Measurements from ENCODE around the gene CERS4. TPM values are rescaled to one million over a fixed set of nuclear protein-coding genes. Genes with fewer than 3 reads are reported as not detected.

Gene CERS4
- polyA plus RNA-seq, 1 experiment, result 7.6 TPM

DNA sequence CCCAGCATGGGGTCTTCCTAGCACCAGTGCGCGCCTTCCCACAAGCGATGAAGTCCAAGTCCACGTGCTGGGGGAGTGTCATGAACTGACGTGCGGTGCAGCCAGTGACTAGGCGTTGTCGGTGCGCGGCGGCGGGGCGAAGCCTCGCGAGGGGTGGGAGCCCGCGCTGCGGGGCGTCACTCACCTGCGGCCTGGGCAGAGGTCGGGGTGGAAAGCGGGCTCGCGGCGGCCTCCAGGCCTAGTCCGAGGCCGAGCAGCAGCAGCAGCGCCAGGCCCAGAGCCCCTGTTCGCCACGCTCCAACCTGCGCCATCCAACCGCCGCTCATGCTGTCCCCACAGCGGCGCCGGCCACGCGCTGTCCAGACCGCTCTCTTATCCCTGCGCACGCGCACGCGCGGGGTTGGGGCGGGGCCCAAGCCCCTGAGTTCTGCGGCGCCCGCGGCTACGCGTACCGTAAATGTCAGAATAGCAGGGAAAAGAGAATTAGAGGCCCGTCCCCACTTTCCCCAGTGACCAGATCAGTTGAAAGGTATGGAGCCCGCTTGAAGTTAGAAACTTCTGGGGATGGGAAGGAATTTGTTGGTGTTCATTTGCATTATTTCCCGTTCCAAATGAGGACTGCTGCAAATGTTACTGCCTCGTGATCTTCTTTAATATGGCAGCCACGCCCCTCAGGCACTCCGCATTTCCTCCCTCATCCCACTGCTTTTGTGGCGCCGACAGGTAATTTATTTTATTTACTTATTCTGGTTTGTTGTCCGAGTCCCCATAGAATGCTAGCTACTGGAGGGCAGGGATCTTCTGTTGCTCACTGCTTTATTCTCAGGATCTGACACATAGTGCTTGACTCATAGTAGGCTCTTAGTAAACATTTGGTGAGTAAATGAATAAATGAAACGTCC is 99.0 kb downstream of the CERS4 start, which contains the start of gene CD320:
TSS of gene CD320 (minus strand) at position 394 of the 902 bp plus-strand sequence. CDS start at position 326, 68 bp downstream.
- H3K27me3 ChIP-seq (ENCODE audit: control insufficient read depth, insufficient read depth, low read length), result no peaks in the 10 kb centered on the region
- H3K4me3 ChIP-seq (ENCODE audit: low read depth, low read length), result peak within 1 kb of the TSS; percentile 60
- peaks cover 10% of the 10 kb centered on the region for H3K36me3 ChIP-seq (ENCODE audit: control insufficient read depth, insufficient read depth, low read length)
- DNase-seq (ENCODE audit: low read depth), result peak; percentile 26
- ChIA-PET POLR2A (no interaction called here), CTCF (no interaction called here)
- TF ChIP-seq, protein P1, sequence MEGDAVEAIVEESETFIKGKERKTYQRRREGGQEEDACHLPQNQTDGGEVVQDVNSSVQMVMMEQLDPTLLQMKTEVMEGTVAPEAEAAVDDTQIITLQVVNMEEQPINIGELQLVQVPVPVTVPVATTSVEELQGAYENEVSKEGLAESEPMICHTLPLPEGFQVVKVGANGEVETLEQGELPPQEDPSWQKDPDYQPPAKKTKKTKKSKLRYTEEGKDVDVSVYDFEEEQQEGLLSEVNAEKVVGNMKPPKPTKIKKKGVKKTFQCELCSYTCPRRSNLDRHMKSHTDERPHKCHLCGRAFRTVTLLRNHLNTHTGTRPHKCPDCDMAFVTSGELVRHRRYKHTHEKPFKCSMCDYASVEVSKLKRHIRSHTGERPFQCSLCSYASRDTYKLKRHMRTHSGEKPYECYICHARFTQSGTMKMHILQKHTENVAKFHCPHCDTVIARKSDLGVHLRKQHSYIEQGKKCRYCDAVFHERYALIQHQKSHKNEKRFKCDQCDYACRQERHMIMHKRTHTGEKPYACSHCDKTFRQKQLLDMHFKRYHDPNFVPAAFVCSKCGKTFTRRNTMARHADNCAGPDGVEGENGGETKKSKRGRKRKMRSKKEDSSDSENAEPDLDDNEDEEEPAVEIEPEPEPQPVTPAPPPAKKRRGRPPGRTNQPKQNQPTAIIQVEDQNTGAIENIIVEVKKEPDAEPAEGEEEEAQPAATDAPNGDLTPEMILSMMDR (IDR thresholded peaks at IDR 0.05; ENCODE audit: insufficient read depth, low read depth, low read length), result no peak

DNA sequence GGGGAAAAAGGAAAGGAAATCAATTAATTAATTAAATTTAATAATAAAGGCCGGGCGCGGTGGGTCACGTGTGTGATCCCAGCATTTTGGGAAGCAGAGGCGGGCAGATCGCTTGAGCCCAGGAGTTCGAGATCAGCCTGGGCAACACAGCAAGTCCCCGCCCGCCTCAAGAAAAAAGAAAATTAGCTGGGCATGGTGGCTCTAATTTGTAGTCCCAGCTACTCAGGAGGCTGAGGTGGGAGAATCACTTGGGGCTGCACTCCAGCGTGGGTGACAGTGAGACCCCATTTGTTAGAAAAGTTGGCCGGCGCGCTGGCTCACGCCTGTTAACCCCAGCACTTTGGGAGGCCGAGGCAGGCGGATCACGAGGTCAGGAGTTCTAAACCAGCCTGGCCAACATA is 99.7 kb downstream of the CERS4 start:
- CTCF ChIA-PET, result no interaction called here
- TF ChIP-seq, protein P1 (IDR thresholded peaks at IDR 0.05; ENCODE audit: insufficient read depth, low read depth, low read length), result no peak
- H3K4me3 ChIP-seq (ENCODE audit: low read depth, low read length), result peak overlapping the region; percentile 60; the same call in 1 of the 2 replicates
- H3K27me3 ChIP-seq (ENCODE audit: control insufficient read depth, insufficient read depth, low read length), result no peaks in the 10 kb centered on the region
- no peak for DNase-seq (ENCODE audit: low read depth)
- POLR2A ChIA-PET, result no interaction called here
- peaks cover 13% of the 10 kb centered on the region for H3K36me3 ChIP-seq (ENCODE audit: control insufficient read depth, insufficient read depth, low read length)

DNA sequence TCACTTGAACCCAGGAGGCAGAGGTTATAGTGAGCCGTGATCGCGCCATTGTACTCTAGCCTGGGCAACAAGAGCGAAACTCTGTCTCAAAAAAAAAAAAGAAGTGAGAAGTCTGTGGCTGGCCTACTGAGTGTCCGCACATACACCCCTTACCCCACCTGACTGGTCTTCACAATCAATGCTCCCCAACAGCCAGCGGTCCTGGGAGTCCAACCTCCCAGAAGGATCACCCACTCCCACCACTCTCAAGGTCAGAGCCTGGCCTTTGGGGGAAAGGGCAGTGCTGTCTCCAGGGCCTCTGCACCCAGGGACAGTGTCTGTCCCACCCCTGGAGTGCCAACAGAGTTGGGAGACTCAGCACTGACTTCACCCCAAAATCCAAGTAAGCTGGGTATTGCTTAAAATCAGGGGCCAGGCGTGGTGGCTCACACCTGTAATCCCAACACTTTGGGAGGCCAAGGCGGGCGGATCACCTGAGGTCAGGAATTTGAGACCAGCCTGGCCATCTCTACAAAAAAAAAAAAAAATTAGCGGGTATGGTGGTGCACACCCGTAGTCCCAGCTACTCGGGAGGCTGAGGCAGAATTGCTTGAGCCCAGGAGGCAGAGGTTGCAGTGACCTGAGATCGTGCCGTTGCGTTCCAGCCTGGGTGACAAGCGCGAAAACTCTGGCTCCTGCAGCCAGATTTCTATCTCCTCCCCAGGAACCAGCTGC is 101.3 kb downstream of the CERS4 start:
- Histone ChIP-seq H3K36me3 (ENCODE audit: control insufficient read depth, insufficient read depth, low read length) (peaks cover 15% of the 10 kb centered on the region), H3K27me3 (ENCODE audit: control insufficient read depth, insufficient read depth, low read length) (no peaks in the 10 kb centered on the region), H3K4me3 (ENCODE audit: low read depth, low read length) (no peak overlapping the region)
- TF ChIP-seq, protein P1 (IDR thresholded peaks at IDR 0.05; ENCODE audit: insufficient read depth, low read depth, low read length), result no peak
- ChIA-PET POLR2A (no interaction called here), CTCF (interaction anchor here (1.3 to 1.4 kb wide), 2 partner anchors 11 to 44 kb away, joined by 3 to 4 read pairs; partner anchors contain the start of genes NDUFA7 and RPS28)
- DNase-seq (ENCODE audit: low read depth), result no peak

DNA sequence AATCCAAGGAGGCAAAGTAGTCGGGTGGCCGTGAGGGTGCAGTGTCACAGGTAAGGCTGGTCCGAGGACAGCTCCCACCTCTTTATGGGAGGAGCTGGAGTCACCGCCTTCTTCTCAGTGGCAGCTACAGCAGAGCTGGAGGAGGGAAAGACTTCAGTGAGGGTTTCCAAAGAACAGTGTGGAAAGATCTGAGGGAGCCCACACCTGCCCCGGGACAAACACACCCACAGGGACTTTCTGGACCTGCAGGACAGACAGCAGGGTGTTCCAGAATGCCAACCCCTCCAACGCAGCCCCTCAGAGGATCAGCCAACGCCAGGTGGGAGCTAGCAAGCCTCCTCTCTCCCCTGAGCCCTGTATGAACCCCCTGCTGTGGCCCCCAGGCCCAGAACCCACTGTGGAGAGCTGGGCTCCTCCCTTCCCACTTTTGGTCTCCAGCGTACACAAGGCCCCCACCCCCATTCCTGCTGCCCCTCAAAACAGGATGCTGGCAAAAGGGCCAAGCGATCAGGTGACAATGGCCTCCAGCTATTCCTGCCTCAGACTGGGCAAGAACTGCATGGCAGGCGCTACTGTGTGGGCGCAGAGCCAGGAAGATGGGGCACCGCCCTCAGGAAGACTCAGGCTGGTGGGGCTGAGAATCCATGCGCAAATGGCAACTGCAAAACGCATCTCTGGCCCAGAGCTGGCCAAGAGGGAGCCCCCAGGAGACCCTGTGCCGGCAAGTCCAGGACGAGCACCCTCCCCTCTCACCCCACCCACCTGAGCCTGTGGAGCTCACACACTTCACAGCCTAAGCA is 102.5 kb downstream of the CERS4 start:
- H3K36me3 ChIP-seq (ENCODE audit: control insufficient read depth, insufficient read depth, low read length), result peaks cover 18% of the 10 kb centered on the region
- TF ChIP-seq, protein P1 (IDR thresholded peaks at IDR 0.05; ENCODE audit: insufficient read depth, low read depth, low read length), result no peak
- no peaks in the 10 kb centered on the region for H3K27me3 ChIP-seq (ENCODE audit: control insufficient read depth, insufficient read depth, low read length)
- CTCF ChIA-PET, result interaction anchor here (1.3 kb wide), 1 partner anchor 43 kb away, joined by 3 read pairs; no protein-coding TSS in a partner anchor
- DNase-seq (ENCODE audit: low read depth), result no peak
- no peak overlapping the region for H3K4me3 ChIP-seq (ENCODE audit: low read depth, low read length)
- POLR2A ChIA-PET, result no interaction called here

Other genes with a start within 250 kb of the CERS4 start
- gene ELAVL1, start 203.7 kb upstream of the CERS4 start, polyA plus RNA-seq (2011; rRNA removed), result 39.9 and 41.2 TPM in 2 replicates
- gene CCL25, start 156.6 kb upstream of the CERS4 start, polyA plus RNA-seq (2011; rRNA removed), result not detected in 2 replicates
- not detected in 2 replicates for gene FBN3, start 59.8 kb upstream of the CERS4 start, polyA plus RNA-seq (2011; rRNA removed)
- 23.7 and 40.4 TPM in 2 replicates for gene CD320, start 99.0 kb downstream of the CERS4 start, polyA plus RNA-seq (2011; rRNA removed)
- 40.5 and 48.3 TPM in 2 replicates for gene NDUFA7, start 112.0 kb downstream of the CERS4 start, polyA plus RNA-seq (2011; rRNA removed)
- 371 and 525 TPM in 2 replicates for gene RPS28, start 112.1 kb downstream of the CERS4 start, polyA plus RNA-seq (2011; rRNA removed)
- 0.02 TPM in 1 of 2 replicates, not detected in the other for gene KANK3, start 133.9 kb downstream of the CERS4 start, polyA plus RNA-seq (2011; rRNA removed)
- 2.2 and 3.2 TPM in 2 replicates for gene ANGPTL4, start 154.8 kb downstream of the CERS4 start, polyA plus RNA-seq (2011; rRNA removed)
- gene RAB11B, start 181.0 kb downstream of the CERS4 start, polyA plus RNA-seq (2011; rRNA removed), result 27.3 and 50.0 TPM in 2 replicates
- gene MARCHF2, start 203.9 kb downstream of the CERS4 start, polyA plus RNA-seq (2011; rRNA removed), result 27.3 and 39.3 TPM in 2 replicates
- 60.2 and 81.6 TPM in 2 replicates for gene HNRNPM, start 235.6 kb downstream of the CERS4 start, polyA plus RNA-seq (2011; rRNA removed)